Liver (tissue), 3 donors: ENCODE results near the gene RAB30.

ENCODE experiments used
- ATF3 ChIP-seq: IDR thresholded peaks from 2 replicates; pipeline ENCODE4 v1.6.1; 2016; ENCODE audit warnings: antibody characterized with exemption
- EGR1 ChIP-seq, 2 donors: IDR thresholded peaks; 2 replicates each; pipeline ENCODE4 v1.6.1; 2016 to 2018; ENCODE audit warnings: antibody characterized with exemption in 2 of 2, low read depth in 2 of 2
- GABPA ChIP-seq, 2 donors: IDR thresholded peaks in 1 of 2; conservative IDR thresholded peaks in 1 of 2; 2 replicates each; pipeline ENCODE4 v1.6.1; 2016; ENCODE audit warnings: antibody characterized with exemption in 2 of 2, mild to moderate bottlenecking in 1 of 2, moderate library complexity in 1 of 2
- JUND ChIP-seq, 2 donors: IDR thresholded peaks; 2 replicates each; pipeline ENCODE4 v1.6.1; 2016; ENCODE audit warnings: antibody characterized with exemption in 2 of 2
- MAX ChIP-seq: IDR thresholded peaks from 2 replicates; pipeline ENCODE4 v1.6.1; 2016; ENCODE audit warnings: antibody characterized with exemption
- RAD21 ChIP-seq, 2 donors: IDR thresholded peaks; 2 replicates each; pipeline ENCODE4 v1.6.1; 2016; ENCODE audit warnings: antibody characterized with exemption in 2 of 2, mild to moderate bottlenecking in 2 of 2
- TAF1 ChIP-seq: conservative IDR thresholded peaks from 2 replicates; pipeline ENCODE4 v1.6.1; 2016; ENCODE audit warnings: antibody characterized with exemption, mild to moderate bottlenecking
- YY1 ChIP-seq: IDR thresholded peaks from 2 replicates; pipeline ENCODE4 v1.6.1; 2016; ENCODE audit warnings: antibody characterized with exemption, mild to moderate bottlenecking
- TF ChIP-seq, protein P1 (sequence below): fragments of 150-350 bp; IDR thresholded peaks from 2 replicates; pipeline ENCODE4 v1.5.1; 2017; ENCODE audit warnings: improper control_type of control experiment, low read depth, low read length; ENCODE audit not compliant: missing input control
- TF ChIP-seq, protein P2 (sequence below): IDR thresholded peaks from 2 replicates; pipeline ENCODE4 v1.6.1; 2016; ENCODE audit warnings: antibody characterized with exemption
- TF ChIP-seq, protein P3 (sequence below): IDR thresholded peaks from 2 replicates; pipeline ENCODE4 v1.6.1; 2016; ENCODE audit warnings: antibody characterized with exemption, mild to moderate bottlenecking
- donor health status: healthy.
- donor health status: healthy.

DNA sequence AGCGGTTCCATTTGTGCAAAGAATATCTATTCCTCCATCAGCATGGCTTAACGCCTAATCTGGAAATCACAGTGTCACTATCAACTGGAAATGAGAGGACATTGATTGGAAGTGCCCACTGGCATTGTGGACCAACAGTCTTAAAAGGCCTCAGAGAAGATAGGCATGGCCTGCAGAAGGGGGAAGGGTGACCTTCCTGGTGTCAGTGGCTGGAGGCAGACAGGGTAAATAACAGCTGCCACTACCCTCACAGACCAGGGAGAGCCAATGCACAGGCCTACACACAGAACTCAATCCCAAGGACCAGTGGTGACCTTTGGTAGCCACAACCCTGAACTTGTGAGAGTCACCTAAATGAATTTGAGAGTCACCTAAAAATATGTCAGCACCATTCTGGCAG lies 134.1 kb downstream of the RAB30 start:
- TF ChIP-seq RAD21 (IDR thresholded peaks at IDR 0.05) (no peak), MAX (no peak), TAF1 (no peak), GABPA (IDR thresholded peaks at IDR 0.05 in 1 of 2, conservative IDR thresholded peaks at IDR 0.05 in 1 of 2) (no peak), YY1 (no peak), EGR1 (IDR thresholded peaks at IDR 0.05; ENCODE audit: low read depth in 2 of 2) (no peak), ATF3 (no peak), JUND (IDR thresholded peaks at IDR 0.05) (no peak)
- TF ChIP-seq, protein P1, sequence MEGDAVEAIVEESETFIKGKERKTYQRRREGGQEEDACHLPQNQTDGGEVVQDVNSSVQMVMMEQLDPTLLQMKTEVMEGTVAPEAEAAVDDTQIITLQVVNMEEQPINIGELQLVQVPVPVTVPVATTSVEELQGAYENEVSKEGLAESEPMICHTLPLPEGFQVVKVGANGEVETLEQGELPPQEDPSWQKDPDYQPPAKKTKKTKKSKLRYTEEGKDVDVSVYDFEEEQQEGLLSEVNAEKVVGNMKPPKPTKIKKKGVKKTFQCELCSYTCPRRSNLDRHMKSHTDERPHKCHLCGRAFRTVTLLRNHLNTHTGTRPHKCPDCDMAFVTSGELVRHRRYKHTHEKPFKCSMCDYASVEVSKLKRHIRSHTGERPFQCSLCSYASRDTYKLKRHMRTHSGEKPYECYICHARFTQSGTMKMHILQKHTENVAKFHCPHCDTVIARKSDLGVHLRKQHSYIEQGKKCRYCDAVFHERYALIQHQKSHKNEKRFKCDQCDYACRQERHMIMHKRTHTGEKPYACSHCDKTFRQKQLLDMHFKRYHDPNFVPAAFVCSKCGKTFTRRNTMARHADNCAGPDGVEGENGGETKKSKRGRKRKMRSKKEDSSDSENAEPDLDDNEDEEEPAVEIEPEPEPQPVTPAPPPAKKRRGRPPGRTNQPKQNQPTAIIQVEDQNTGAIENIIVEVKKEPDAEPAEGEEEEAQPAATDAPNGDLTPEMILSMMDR, result no peak
- TF ChIP-seq, protein P2, sequence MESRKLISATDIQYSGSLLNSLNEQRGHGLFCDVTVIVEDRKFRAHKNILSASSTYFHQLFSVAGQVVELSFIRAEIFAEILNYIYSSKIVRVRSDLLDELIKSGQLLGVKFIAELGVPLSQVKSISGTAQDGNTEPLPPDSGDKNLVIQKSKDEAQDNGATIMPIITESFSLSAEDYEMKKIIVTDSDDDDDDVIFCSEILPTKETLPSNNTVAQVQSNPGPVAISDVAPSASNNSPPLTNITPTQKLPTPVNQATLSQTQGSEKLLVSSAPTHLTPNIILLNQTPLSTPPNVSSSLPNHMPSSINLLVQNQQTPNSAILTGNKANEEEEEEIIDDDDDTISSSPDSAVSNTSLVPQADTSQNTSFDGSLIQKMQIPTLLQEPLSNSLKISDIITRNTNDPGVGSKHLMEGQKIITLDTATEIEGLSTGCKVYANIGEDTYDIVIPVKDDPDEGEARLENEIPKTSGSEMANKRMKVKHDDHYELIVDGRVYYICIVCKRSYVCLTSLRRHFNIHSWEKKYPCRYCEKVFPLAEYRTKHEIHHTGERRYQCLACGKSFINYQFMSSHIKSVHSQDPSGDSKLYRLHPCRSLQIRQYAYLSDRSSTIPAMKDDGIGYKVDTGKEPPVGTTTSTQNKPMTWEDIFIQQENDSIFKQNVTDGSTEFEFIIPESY, result no peak
- TF ChIP-seq, protein P3, sequence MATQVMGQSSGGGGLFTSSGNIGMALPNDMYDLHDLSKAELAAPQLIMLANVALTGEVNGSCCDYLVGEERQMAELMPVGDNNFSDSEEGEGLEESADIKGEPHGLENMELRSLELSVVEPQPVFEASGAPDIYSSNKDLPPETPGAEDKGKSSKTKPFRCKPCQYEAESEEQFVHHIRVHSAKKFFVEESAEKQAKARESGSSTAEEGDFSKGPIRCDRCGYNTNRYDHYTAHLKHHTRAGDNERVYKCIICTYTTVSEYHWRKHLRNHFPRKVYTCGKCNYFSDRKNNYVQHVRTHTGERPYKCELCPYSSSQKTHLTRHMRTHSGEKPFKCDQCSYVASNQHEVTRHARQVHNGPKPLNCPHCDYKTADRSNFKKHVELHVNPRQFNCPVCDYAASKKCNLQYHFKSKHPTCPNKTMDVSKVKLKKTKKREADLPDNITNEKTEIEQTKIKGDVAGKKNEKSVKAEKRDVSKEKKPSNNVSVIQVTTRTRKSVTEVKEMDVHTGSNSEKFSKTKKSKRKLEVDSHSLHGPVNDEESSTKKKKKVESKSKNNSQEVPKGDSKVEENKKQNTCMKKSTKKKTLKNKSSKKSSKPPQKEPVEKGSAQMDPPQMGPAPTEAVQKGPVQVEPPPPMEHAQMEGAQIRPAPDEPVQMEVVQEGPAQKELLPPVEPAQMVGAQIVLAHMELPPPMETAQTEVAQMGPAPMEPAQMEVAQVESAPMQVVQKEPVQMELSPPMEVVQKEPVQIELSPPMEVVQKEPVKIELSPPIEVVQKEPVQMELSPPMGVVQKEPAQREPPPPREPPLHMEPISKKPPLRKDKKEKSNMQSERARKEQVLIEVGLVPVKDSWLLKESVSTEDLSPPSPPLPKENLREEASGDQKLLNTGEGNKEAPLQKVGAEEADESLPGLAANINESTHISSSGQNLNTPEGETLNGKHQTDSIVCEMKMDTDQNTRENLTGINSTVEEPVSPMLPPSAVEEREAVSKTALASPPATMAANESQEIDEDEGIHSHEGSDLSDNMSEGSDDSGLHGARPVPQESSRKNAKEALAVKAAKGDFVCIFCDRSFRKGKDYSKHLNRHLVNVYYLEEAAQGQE, result no peak
